ENCODE data around the gene MYH3. TPM values are rescaled to one million over a fixed set of nuclear protein-coding genes. Genes with fewer than 3 reads are reported as not detected.

Gene MYH3
- total RNA-seq, 1 experiment from 2014 or later = 2.9 TPM

- Histone ChIP-seq H3K79me2 (ENCODE audit: insufficient read depth, low read length) (no peaks in the 10 kb centered on the region), H3K4ac (ENCODE audit: low read depth, low read length) (no peak overlapping the region), H3K27me3 (ENCODE audit: insufficient read depth, low read length) (no peaks in the 10 kb centered on the region), H3K23me2 (ENCODE audit: insufficient read length, low read depth, low read length, poor library complexity, severe bottlenecking) (no peaks in the 10 kb centered on the region), H2BK15ac (ENCODE audit: low read depth, low read length) (no peak overlapping the region), H3K23ac (ENCODE audit: insufficient read length, low read depth, low read length) (no peak overlapping the region), H3K9me3 (ENCODE audit: control insufficient read depth, low read depth, low read length) (no peaks in the 10 kb centered on the region), H2BK20ac (ENCODE audit: low read depth, low read length, poor library complexity, severe bottlenecking) (no peak overlapping the region), H4K8ac (replicated peaks; ENCODE audit: insufficient read length, low read depth, low read length) (no peak overlapping the region), H3K4me2 (ENCODE audit: insufficient read depth, insufficient read length, low read length) (no peak overlapping the region), H4K5ac (ENCODE audit: insufficient read length, low read depth, low read length) (no peak overlapping the region), H3K79me1 (ENCODE audit: insufficient read depth, low read depth, low read length, poor library complexity, severe bottlenecking) (no peaks in the 10 kb centered on the region), H3K9ac (ENCODE audit: extremely low read depth, insufficient read length, low read length) (no peak overlapping the region), H2BK5ac (ENCODE audit: insufficient read length, low read length) (no peak overlapping the region), H3K27ac (ENCODE audit: insufficient read length, low read depth, low read length) (no peak overlapping the region), H4K91ac (ENCODE audit: insufficient read length, low read depth, low read length) (no peak overlapping the region), H2AK5ac (ENCODE audit: insufficient read length, low read length) (no peak overlapping the region), H3T11ph (ENCODE audit: low read length) (no peak overlapping the region), H2BK12ac (ENCODE audit: insufficient read length, low read depth, low read length) (no peak overlapping the region), H4K20me1 (ENCODE audit: control insufficient read depth, insufficient read depth, insufficient read length) (no peaks in the 10 kb centered on the region), H3K18ac (ENCODE audit: insufficient read length, low read depth, low read length) (no peak overlapping the region), H3K4me1 (ENCODE audit: insufficient read depth, low read length) (no peaks in the 10 kb centered on the region), H3K56ac (ENCODE audit: insufficient read length, low read depth, low read length) (no peak overlapping the region), H3K14ac (ENCODE audit: insufficient read depth, low read length) (no peak overlapping the region), H2BK120ac (ENCODE audit: low read depth, low read length, poor library complexity, severe bottlenecking) (no peak overlapping the region), H2AFZ (ENCODE audit: low read length) (no peak overlapping the region)
- Mint-ChIP-seq H3K9me3 (0 out of 5 replicates have a peak, but pooled peaks cover 0 to 2% of the 10 kb centered on the region in 2 experiments), H3K4me3 (no peak overlapping the region), H3K4me1 (peaks cover 16 to 17% of the 10 kb centered on the region in 2 experiments), H3K27ac (no peak overlapping the region), H3K27me3 (ENCODE audit: low read depth) (no peaks in the 10 kb centered on the region; the same call in 1 of the 2 replicates), H3K36me3 (ENCODE audit: insufficient read depth in 1 of 3, low read depth in 3 of 3) (no peaks in the 10 kb centered on the region; a peak in 1 of 7 replicates)
- peak; percentile 86 for DNase-seq
- WGBS (ENCODE audit: extremely low coverage, insufficient read length, low lambda C conversion rate) = no CpG with 5 or more reads among the region's 6 CpGs
- TF ChIP-seq CTCF (conservative IDR thresholded peaks at IDR 0.05) = peak; percentile 90
Observed at GRCh38 chr17:10614536-10615155, 42.5 kb downstream of the MYH3 start.

Data from H9 (cell line).